ENCODE data around the gene RPS6KA4. TPM values are rescaled to one million over a fixed set of nuclear protein-coding genes. Genes with fewer than 3 reads are reported as not detected.

RPS6KA4 gene
- 10 to 100 TPM; 14.2 to 35.7 (median 27.9) TPM for total RNA-seq
- 1 to 10 TPM; 4.6 to 7.7 TPM for polyA plus RNA-seq
- total RNA-seq = 20.9 reads per million, percentile 51 among the genes with 10 or more reads in this experiment

DNA sequence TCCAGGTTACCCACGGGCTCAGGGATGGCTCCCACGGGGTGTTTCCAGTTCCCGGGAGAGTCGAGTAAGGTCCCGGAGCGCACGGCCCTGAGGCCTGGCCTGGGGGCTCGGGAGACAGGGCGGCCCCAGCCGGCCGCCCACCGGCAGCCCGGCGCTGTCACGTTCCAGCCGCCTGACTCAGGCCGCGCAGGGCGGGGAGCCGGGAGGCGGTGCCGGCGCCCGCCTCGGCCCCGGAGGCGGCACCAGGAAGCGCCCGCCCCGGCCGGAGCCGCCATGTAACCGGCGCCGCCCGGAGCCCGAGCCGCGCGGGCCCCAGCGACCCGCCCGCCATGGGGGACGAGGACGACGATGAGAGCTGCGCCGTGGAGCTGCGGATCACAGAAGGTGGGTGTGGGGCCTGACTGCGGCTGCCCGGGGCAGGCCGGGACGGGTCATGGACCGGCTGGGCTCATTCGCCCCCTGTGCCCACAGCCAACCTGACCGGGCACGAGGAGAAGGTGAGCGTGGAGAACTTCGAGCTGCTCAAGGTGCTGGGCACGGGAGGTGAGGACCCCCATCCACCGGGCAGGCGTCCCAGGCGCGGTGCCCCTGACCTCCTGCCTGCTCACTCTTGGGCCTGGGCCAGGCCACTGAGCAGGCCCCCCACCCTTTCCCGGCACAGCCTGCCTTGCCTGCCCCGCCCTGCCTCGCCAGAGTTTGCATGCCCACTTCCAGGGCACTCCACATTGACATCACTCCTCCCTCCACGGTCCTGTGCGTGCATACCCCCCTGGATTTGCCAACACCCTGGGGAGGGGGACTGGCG is at the start of gene RPS6KA4:
Gene RPS6KA4 (plus strand): TSS at position 256 of the 805 bp plus-strand sequence. CDS start 74 bp downstream, at position 330.
- ATAC-seq (peak; percentile 80), DNase-seq (peak in 7 of 9 donors; percentile 25 to 79 (median 36))
- peak within 1 kb of the TSS; percentile 68 for H3K27ac ChIP-seq (ENCODE audit: low read depth, low read length)
- CTCF ChIA-PET = no interaction called here
- no peaks in the 10 kb centered on the region for H3K9me3 Mint-ChIP-seq
- H3K27ac Mint-ChIP-seq = peak within 1 kb of the TSS; percentile 56 to 94 (median 72)
- no peaks in the 10 kb centered on the region for H3K27me3 Mint-ChIP-seq
- POLR2A ChIA-PET = interaction anchor here (0.7 to 3.5 kb wide), 4 partner anchors 17 to 109 kb away, joined by 4 to 25 read pairs (median 4); partner anchors contain the start of genes CCDC88B, PRDX5 and TRMT112
- no peaks in the 10 kb centered on the region for H3K27me3 ChIP-seq (ENCODE audit: control insufficient read depth in 2 of 2, insufficient read depth in 2 of 2, low read length in 2 of 2)
- H3K4me1 ChIP-seq (ENCODE audit: control insufficient read depth in 2 of 2, insufficient read depth in 2 of 2, low read length in 2 of 2) = peaks cover 10 to 16% of the 10 kb centered on the region in 2 donors
- H3K4me3 Mint-ChIP-seq = peak within 1 kb of the TSS; percentile 83 to 100 (median 91)
- no peaks in the 10 kb centered on the region for H3K9me3 ChIP-seq (ENCODE audit: control insufficient read depth in 2 of 3, low read length in 3 of 3)
- H3K36me3 ChIP-seq (ENCODE audit: control insufficient read depth in 2 of 3, insufficient read depth in 3 of 3, low read length in 3 of 3) = peaks cover 0 to 47% (median 0%) of the 10 kb centered on the region in 3 experiments
- intact Hi-C loops (cut with micrococcal nuclease) = loop anchor here (1.0 to 5.0 kb wide), 4 partner anchors 19 to 152 kb away; partner anchors contain the start of genes CCDC88B (in 2 of the 2), FERMT3 (in 1 of the 2), PRDX5 (in 1 of the 2) and TRMT112 (in 1 of the 2)
- peaks cover 0 to 26% (median 4%) of the 10 kb centered on the region in 5 donors for H3K36me3 Mint-ChIP-seq
- peaks cover 16 to 40% (median 30%) of the 10 kb centered on the region in 7 donors for H3K4me1 Mint-ChIP-seq
- H3K4me3 ChIP-seq (ENCODE audit: low read length) = peak within 1 kb of the TSS; percentile 60

DNA sequence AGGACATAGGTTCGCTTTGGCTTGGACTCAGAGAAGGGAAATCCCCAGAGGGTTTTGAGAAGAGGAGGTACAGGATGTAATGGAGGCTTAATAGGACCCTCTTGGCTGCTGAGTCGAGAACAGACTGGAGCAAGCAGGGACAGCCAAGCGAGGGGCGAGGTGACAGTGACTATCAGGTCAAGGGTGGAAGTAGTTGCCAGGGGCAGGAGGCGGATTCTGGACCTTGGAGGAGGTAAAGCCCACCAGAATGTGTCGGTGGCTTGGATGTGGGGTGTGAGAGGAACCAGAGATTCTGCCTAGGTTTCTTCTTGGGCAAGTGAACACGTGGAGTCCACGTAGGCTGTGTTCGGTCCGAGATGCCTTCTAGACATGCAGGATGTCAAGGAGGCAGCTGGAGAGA is 46.0 kb upstream of the RPS6KA4 start:
- Histone ChIP-seq H3K4me3 (ENCODE audit: low read length) (no peak overlapping the region), H3K9me3 (ENCODE audit: control insufficient read depth in 2 of 3, low read length in 3 of 3) (no peaks in the 10 kb centered on the region), H3K27ac (ENCODE audit: low read depth, low read length) (no peak overlapping the region), H3K27me3 (ENCODE audit: control insufficient read depth in 2 of 2, insufficient read depth in 2 of 2, low read length in 2 of 2) (no peaks in the 10 kb centered on the region), H3K4me1 (ENCODE audit: control insufficient read depth in 2 of 2, insufficient read depth in 2 of 2, low read length in 2 of 2) (peaks cover 0 to 4% of the 10 kb centered on the region in 2 donors), H3K36me3 (ENCODE audit: control insufficient read depth in 2 of 3, insufficient read depth in 3 of 3, low read length in 3 of 3) (peaks cover 0 to 26% (median 0%) of the 10 kb centered on the region in 3 experiments)
- no peaks in the 10 kb centered on the region for H3K27me3 Mint-ChIP-seq
- intact Hi-C loops (cut with micrococcal nuclease) = no loop called here
- no peak for ATAC-seq
- peak overlapping the region in 8 of 9 donors; percentile 9 to 86 (median 72) for H3K27ac Mint-ChIP-seq
- ChIA-PET POLR2A (interaction anchor here (1.3 to 1.4 kb wide), 2 partner anchors 72 to 127 kb away, joined by 3 read pairs; partner anchors contain the start of genes FKBP2 and STIP1), CTCF (no interaction called here)
- H3K4me3 Mint-ChIP-seq = peak overlapping the region in 2 of 10 donors; percentile 16 to 19
- DNase-seq = no peak
- H3K4me1 Mint-ChIP-seq = peaks cover 20 to 33% (median 25%) of the 10 kb centered on the region in 7 donors
- H3K36me3 Mint-ChIP-seq = peaks cover 0 to 14% (median 0%) of the 10 kb centered on the region in 5 donors
- H3K9me3 Mint-ChIP-seq = no peaks in the 10 kb centered on the region

DNA sequence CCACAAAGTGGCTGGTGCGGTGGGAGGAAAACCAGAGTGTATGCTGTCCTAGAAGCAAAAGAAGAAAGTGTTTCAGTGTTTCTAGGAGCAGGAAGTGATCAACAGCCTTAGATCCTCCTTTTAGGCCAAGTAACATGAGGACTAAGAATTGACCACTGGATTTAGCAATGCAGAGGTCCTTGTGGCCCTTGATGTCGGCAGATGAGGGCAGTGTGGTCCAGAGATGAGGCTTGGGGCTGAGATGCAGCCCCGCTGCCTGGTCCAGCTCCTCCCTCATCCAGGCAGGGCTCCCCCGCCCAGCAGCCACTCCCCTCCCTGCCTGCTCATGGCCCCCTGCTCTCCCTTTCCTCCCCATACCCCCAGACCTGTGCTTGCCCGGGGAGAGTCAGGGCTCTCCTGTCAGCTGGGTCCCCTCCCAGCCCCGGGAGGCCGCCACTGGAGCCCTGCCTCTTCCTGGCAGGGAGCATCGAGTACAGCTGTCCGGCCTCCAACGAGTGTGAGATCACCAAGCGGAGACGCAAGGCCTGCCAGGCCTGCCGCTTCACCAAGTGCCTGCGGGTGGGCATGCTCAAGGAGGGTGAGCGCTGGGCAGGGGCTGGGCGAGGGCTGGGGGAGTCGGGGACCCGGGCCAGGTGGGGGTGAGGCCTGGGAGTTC is 45.3 kb upstream of the RPS6KA4 start:
- H3K4me1 Mint-ChIP-seq = peaks cover 20 to 36% (median 25%) of the 10 kb centered on the region in 7 donors
- intact Hi-C loops (cut with micrococcal nuclease) = no loop called here
- H3K27ac Mint-ChIP-seq = peak overlapping the region in 4 of 9 donors; percentile 14 to 86 (median 77)
- H3K36me3 Mint-ChIP-seq = peaks cover 0 to 15% (median 0%) of the 10 kb centered on the region in 5 donors
- no peaks in the 10 kb centered on the region for H3K9me3 Mint-ChIP-seq
- CTCF ChIA-PET = no interaction called here
- ATAC-seq = no peak
- no peaks in the 10 kb centered on the region for H3K27me3 ChIP-seq (ENCODE audit: control insufficient read depth in 2 of 2, insufficient read depth in 2 of 2, low read length in 2 of 2)
- POLR2A ChIA-PET = interaction anchor here (1.3 kb wide), 1 partner anchor 72 kb away, joined by 3 read pairs; the partner anchor contains the start of gene FKBP2
- no peak overlapping the region for H3K27ac ChIP-seq (ENCODE audit: low read depth, low read length)
- no peaks in the 10 kb centered on the region for H3K27me3 Mint-ChIP-seq
- H3K4me3 ChIP-seq (ENCODE audit: low read length) = no peak overlapping the region
- H3K4me1 ChIP-seq (ENCODE audit: control insufficient read depth in 2 of 2, insufficient read depth in 2 of 2, low read length in 2 of 2) = peaks cover 0 to 4% of the 10 kb centered on the region in 2 donors
- peak overlapping the region in 2 of 10 donors; percentile 16 to 19 for H3K4me3 Mint-ChIP-seq
- peaks cover 0 to 26% (median 0%) of the 10 kb centered on the region in 3 experiments for H3K36me3 ChIP-seq (ENCODE audit: control insufficient read depth in 2 of 3, insufficient read depth in 3 of 3, low read length in 3 of 3)
- no peak for DNase-seq
- H3K9me3 ChIP-seq (ENCODE audit: control insufficient read depth in 2 of 3, low read length in 3 of 3) = no peaks in the 10 kb centered on the region

DNA sequence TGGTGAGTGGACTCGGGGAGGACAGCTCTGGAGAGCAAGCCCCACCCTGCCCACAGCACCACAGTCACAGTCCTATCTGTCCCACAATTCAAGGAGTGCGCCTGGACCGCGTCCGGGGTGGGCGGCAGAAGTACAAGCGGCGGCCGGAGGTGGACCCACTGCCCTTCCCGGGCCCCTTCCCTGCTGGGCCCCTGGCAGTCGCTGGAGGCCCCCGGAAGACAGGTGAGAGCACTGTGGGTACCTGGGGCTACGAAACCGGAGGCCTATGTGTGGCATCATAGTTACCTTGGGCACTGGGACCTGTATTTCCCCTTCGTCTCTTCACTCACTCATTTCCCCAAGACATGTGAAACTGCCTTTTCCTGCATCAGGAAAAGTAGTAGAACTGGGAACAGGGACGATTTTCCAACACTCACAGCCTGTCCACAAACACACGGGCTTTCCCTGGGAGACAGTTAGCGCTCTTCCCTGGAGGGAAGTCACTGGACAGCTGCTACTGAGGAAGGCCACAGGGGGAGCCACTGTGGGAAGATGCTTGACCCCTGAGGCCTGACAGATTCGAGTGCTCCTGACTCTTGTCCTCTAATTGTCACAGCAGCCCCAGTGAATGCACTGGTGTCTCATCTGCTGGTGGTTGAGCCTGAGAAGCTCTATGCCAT is 44.7 kb upstream of the RPS6KA4 start:
- CTCF ChIA-PET = no interaction called here
- no peak overlapping the region for H3K4me3 Mint-ChIP-seq
- intact Hi-C loops (cut with micrococcal nuclease) = no loop called here

DNA sequence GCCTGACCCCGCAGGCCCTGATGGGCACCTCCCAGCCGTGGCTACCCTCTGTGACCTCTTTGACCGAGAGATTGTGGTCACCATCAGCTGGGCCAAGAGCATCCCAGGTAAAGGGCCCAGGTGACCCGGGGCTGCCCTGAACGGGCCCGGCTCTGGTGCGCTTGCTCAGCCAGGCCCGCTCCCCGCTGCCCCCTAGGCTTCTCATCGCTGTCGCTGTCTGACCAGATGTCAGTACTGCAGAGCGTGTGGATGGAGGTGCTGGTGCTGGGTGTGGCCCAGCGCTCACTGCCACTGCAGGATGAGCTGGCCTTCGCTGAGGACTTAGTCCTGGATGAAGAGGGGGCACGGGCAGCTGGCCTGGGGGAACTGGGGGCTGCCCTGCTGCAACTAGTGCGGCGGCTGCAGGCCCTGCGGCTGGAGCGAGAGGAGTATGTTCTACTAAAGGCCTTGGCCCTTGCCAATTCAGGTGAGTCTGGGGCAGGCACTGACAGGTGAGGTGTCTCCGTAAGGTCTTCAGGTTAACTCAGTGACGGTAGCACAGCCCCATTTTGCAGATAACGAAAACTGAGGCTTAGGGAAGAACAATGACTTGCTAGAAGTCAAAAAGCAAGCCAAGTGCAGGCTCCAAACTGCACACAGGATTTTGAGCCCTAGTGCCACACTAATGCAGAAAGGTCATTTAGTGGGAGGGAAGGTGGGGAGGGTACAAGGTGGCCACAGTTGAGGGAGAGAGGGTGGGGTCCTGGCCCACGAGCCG is 44.0 kb upstream of the RPS6KA4 start:
- peak overlapping the region in 5 of 10 donors; percentile 12 to 61 (median 30) for H3K4me3 Mint-ChIP-seq
- no peaks in the 10 kb centered on the region for H3K9me3 Mint-ChIP-seq

More for the DNA sequence above, 44.7 kb upstream of the RPS6KA4 start:
- no peaks in the 10 kb centered on the region for H3K27me3 Mint-ChIP-seq
- H3K9me3 Mint-ChIP-seq = no peaks in the 10 kb centered on the region
- peak overlapping the region in 2 of 9 donors; percentile 43 to 66 for H3K27ac Mint-ChIP-seq
- Histone ChIP-seq H3K27ac (ENCODE audit: low read depth, low read length) (no peak overlapping the region), H3K4me1 (ENCODE audit: control insufficient read depth in 2 of 2, insufficient read depth in 2 of 2, low read length in 2 of 2) (peaks cover 6 to 7% of the 10 kb centered on the region in 2 donors), H3K36me3 (ENCODE audit: control insufficient read depth in 2 of 3, insufficient read depth in 3 of 3, low read length in 3 of 3) (peaks cover 0 to 26% (median 0%) of the 10 kb centered on the region in 3 experiments), H3K4me3 (ENCODE audit: low read length) (no peak overlapping the region), H3K27me3 (ENCODE audit: control insufficient read depth in 2 of 2, insufficient read depth in 2 of 2, low read length in 2 of 2) (no peaks in the 10 kb centered on the region), H3K9me3 (ENCODE audit: control insufficient read depth in 2 of 3, low read length in 3 of 3) (no peaks in the 10 kb centered on the region)
- POLR2A ChIA-PET = interaction anchor here (1.3 kb wide), 1 partner anchor 73 kb away, joined by 3 read pairs; the partner anchor contains the start of gene FKBP2
- peaks cover 24 to 41% (median 30%) of the 10 kb centered on the region in 7 donors for H3K4me1 Mint-ChIP-seq
- peaks cover 0 to 19% (median 0%) of the 10 kb centered on the region in 5 donors for H3K36me3 Mint-ChIP-seq
- no peak for DNase-seq
- ATAC-seq = no peak

More for the DNA sequence above, 44.0 kb upstream of the RPS6KA4 start:
- peaks cover 0 to 20% (median 0%) of the 10 kb centered on the region in 5 donors for H3K36me3 Mint-ChIP-seq
- Histone ChIP-seq H3K27ac (ENCODE audit: low read depth, low read length) (no peak overlapping the region), H3K9me3 (ENCODE audit: control insufficient read depth in 2 of 3, low read length in 3 of 3) (no peaks in the 10 kb centered on the region), H3K4me3 (ENCODE audit: low read length) (no peak overlapping the region), H3K36me3 (ENCODE audit: control insufficient read depth in 2 of 3, insufficient read depth in 3 of 3, low read length in 3 of 3) (peaks cover 0 to 26% (median 0%) of the 10 kb centered on the region in 3 experiments), H3K27me3 (ENCODE audit: control insufficient read depth in 2 of 2, insufficient read depth in 2 of 2, low read length in 2 of 2) (no peaks in the 10 kb centered on the region), H3K4me1 (ENCODE audit: control insufficient read depth in 2 of 2, insufficient read depth in 2 of 2, low read length in 2 of 2) (peaks cover 7 to 10% of the 10 kb centered on the region in 2 donors)
- no peaks in the 10 kb centered on the region for H3K27me3 Mint-ChIP-seq
- ATAC-seq (no peak), DNase-seq (no peak)
- ChIA-PET POLR2A (interaction anchor here (4.2 kb wide), 1 partner anchor 11 kb away, joined by 34 read pairs; the partner anchor contains the start of gene ESRRA), CTCF (no interaction called here)
- intact Hi-C loops (cut with micrococcal nuclease) = loop anchor here (5.0 kb wide), 3 partner anchors 633 to 1542 kb away; partner anchors contain the start of genes CFL1 (in 1 of the 2), PCNX3 (in 1 of the 2) and RTN3 (in 1 of the 2)
- peak overlapping the region in 5 of 9 donors; percentile 10 to 62 (median 42) for H3K27ac Mint-ChIP-seq
- peaks cover 26 to 47% (median 34%) of the 10 kb centered on the region in 7 donors for H3K4me1 Mint-ChIP-seq

Data from naive thymus-derived CD4-positive, alpha-beta T cell (primary cell).